HAP-1 (cell line): Measurements from ENCODE around the gene TAF1B.

Experiments
- DNase-seq, 2 experiments: peaks; one replicate each; pipeline ENCODE4 v3.0.0-alpha.2; 2016 to 2020; ENCODE audit warnings: low spot score in 2 of 2
- H3K27me3 ChIP-seq: fragments of 250-450 bp; sonication (Bioruptor Pico); 2 replicates; pipeline ENCODE4 v1.5.1; 2020; ENCODE audit warnings: low read depth, mild to moderate bottlenecking, moderate library complexity
- H3K36me3 ChIP-seq: fragments of 250-450 bp; sonication (Bioruptor Pico); replicated peaks from 2 replicates; pipeline ENCODE4 v1.5.1; 2020; ENCODE audit warnings: mild to moderate bottlenecking
- H3K4me1 ChIP-seq: fragments of 250-450 bp; sonication (Bioruptor Pico); 2 replicates; pipeline ENCODE4 v1.5.1; 2020; ENCODE audit warnings: mild to moderate bottlenecking
- H3K4me3 ChIP-seq: fragments of 250-450 bp; sonication (Bioruptor Pico); 2 replicates; pipeline ENCODE4 v1.5.1; 2020; ENCODE audit warnings: mild to moderate bottlenecking, moderate library complexity
- H3K9me3 ChIP-seq: fragments of 250-450 bp; sonication (Bioruptor Pico); 2 replicates; pipeline ENCODE4 v1.5.1; 2020; ENCODE audit warnings: mild to moderate bottlenecking, moderate library complexity
- in situ Hi-C: fragments of 300-500 bp; cut with MboI; formaldehyde crosslinking; loops from 3 replicates; pipeline ENCODE4 v1.14.3; 2020; ENCODE audit warnings: low sequenced_read_pairs, inconsistent platforms, mixed read lengths

TAF1B gene

GRCh38 chr2:9802576-9802993, 40.7 kb upstream of the TAF1B start:
- no peak for DNase-seq
- no peaks in the 10 kb centered on the region for H3K27me3 ChIP-seq
- in situ Hi-C loops: loop anchor here (10.0 kb wide), 1 partner anchor 622 kb away; no protein-coding TSS in a partner anchor
- H3K36me3 ChIP-seq: no peaks in the 10 kb centered on the region
- no peak overlapping the region for H3K4me3 ChIP-seq
- H3K9me3 ChIP-seq: no peaks in the 10 kb centered on the region
- peaks cover 8% of the 10 kb centered on the region; the same call in 1 of the 2 replicates for H3K4me1 ChIP-seq

- Histone ChIP-seq H3K36me3 (no peaks in the 10 kb centered on the region), H3K27me3 (no peaks in the 10 kb centered on the region), H3K4me3 (no peak overlapping the region), H3K9me3 (no peaks in the 10 kb centered on the region), H3K4me1 (peaks cover 8% of the 10 kb centered on the region; the same call in 1 of the 2 replicates)
- in situ Hi-C loops: loop anchor here (10.0 kb wide), 1 partner anchor 622 kb away; no protein-coding TSS in a partner anchor
- no peak for DNase-seq
These were observed 40.1 kb upstream of the TAF1B start for GRCh38 chr2:9803023-9803805.

- H3K4me3 ChIP-seq: no peak overlapping the region
- DNase-seq: no peak
- H3K4me1 ChIP-seq: peaks cover 5% of the 10 kb centered on the region; the same call in 1 of the 2 replicates
- no peaks in the 10 kb centered on the region for H3K36me3 ChIP-seq
- in situ Hi-C loops: loop anchor here (10.0 kb wide), 1 partner anchor 619 kb away; no protein-coding TSS in a partner anchor
- H3K27me3 ChIP-seq: no peaks in the 10 kb centered on the region
- no peaks in the 10 kb centered on the region for H3K9me3 ChIP-seq
These were observed 37.6 kb upstream of the TAF1B start for GRCh38 chr2:9805435-9806297.

GRCh38 chr2:9806298-9806610, 37.0 kb upstream of the TAF1B start:
- no peak overlapping the region for H3K4me3 ChIP-seq
- no peaks in the 10 kb centered on the region for H3K27me3 ChIP-seq
- H3K9me3 ChIP-seq: no peaks in the 10 kb centered on the region
- peaks cover 5% of the 10 kb centered on the region; the same call in 1 of the 2 replicates for H3K4me1 ChIP-seq
- DNase-seq: no peak
- in situ Hi-C loops: loop anchor here (10.0 kb wide), 1 partner anchor 619 kb away; no protein-coding TSS in a partner anchor
- no peaks in the 10 kb centered on the region for H3K36me3 ChIP-seq

- in situ Hi-C loops: loop anchor here (10.0 kb wide), 1 partner anchor 618 kb away; no protein-coding TSS in a partner anchor
These were observed 36.6 kb upstream of the TAF1B start for GRCh38 chr2:9806656-9807055.

GRCh38 chr2:9807056-9807455, 36.2 kb upstream of the TAF1B start:
- Histone ChIP-seq H3K9me3 (no peaks in the 10 kb centered on the region), H3K27me3 (no peaks in the 10 kb centered on the region), H3K4me3 (no peak overlapping the region), H3K4me1 (no peaks in the 10 kb centered on the region; the same call in 1 of the 2 replicates), H3K36me3 (no peaks in the 10 kb centered on the region)
- in situ Hi-C loops: loop anchor here (10.0 kb wide), 1 partner anchor 618 kb away; no protein-coding TSS in a partner anchor
- no peak for DNase-seq

More at GRCh38 chr2:9806656-9807055, 36.6 kb upstream of the TAF1B start:
- peaks cover under 1% of the 10 kb centered on the region; the same call in 1 of the 2 replicates for H3K4me1 ChIP-seq
- H3K36me3 ChIP-seq: no peaks in the 10 kb centered on the region
- H3K4me3 ChIP-seq: no peak overlapping the region
- no peaks in the 10 kb centered on the region for H3K27me3 ChIP-seq
- no peaks in the 10 kb centered on the region for H3K9me3 ChIP-seq
- no peak for DNase-seq

- DNase-seq: no peak
- no peaks in the 10 kb centered on the region for H3K4me1 ChIP-seq
- no peaks in the 10 kb centered on the region for H3K9me3 ChIP-seq
- H3K4me3 ChIP-seq: no peak overlapping the region
- H3K36me3 ChIP-seq: no peaks in the 10 kb centered on the region
- H3K27me3 ChIP-seq: no peaks in the 10 kb centered on the region
- in situ Hi-C loops: loop anchor here (10.0 kb wide), 1 partner anchor 617 kb away; no protein-coding TSS in a partner anchor
These were observed 35.5 kb upstream of the TAF1B start for GRCh38 chr2:9807555-9808305.

- in situ Hi-C loops: loop anchor here (10.0 kb wide), 1 partner anchor 616 kb away; no protein-coding TSS in a partner anchor
- no peak overlapping the region for H3K4me3 ChIP-seq
- no peaks in the 10 kb centered on the region for H3K36me3 ChIP-seq
- H3K27me3 ChIP-seq: no peaks in the 10 kb centered on the region
- H3K9me3 ChIP-seq: no peaks in the 10 kb centered on the region
- no peaks in the 10 kb centered on the region for H3K4me1 ChIP-seq
- DNase-seq: no peak
These were observed 34.8 kb upstream of the TAF1B start for GRCh38 chr2:9808334-9809063.

GRCh38 chr2:9809064-9809356, 34.3 kb upstream of the TAF1B start:
- DNase-seq: no peak
- Histone ChIP-seq H3K9me3 (no peaks in the 10 kb centered on the region), H3K4me1 (peaks cover under 1% of the 10 kb centered on the region; the same call in 1 of the 2 replicates), H3K4me3 (no peak overlapping the region), H3K27me3 (no peaks in the 10 kb centered on the region), H3K36me3 (no peaks in the 10 kb centered on the region)
- in situ Hi-C loops: loop anchor here (10.0 kb wide), 1 partner anchor 616 kb away; no protein-coding TSS in a partner anchor

GRCh38 chr2:9809448-9810088, 33.7 kb upstream of the TAF1B start:
- Histone ChIP-seq H3K4me1 (peaks cover 3% of the 10 kb centered on the region; the same call in 1 of the 2 replicates), H3K4me3 (no peak overlapping the region), H3K36me3 (no peaks in the 10 kb centered on the region), H3K27me3 (no peaks in the 10 kb centered on the region), H3K9me3 (no peaks in the 10 kb centered on the region)
- no peak for DNase-seq
- in situ Hi-C loops: loop anchor here (10.0 kb wide), 1 partner anchor 615 kb away; no protein-coding TSS in a partner anchor

- Histone ChIP-seq H3K36me3 (no peaks in the 10 kb centered on the region), H3K9me3 (no peaks in the 10 kb centered on the region), H3K4me3 (no peak overlapping the region), H3K27me3 (no peaks in the 10 kb centered on the region), H3K4me1 (peaks cover 3% of the 10 kb centered on the region; the same call in 1 of the 2 replicates)
- in situ Hi-C loops: no loop called here
- no peak for DNase-seq
These were observed 32.1 kb upstream of the TAF1B start for GRCh38 chr2:9811216-9811615.
